HG03060 (cell line): Measurements from ENCODE around the gene UQCRQ.

ENCODE experiments used
- ATAC-seq: cut with Tn5 transposase; IDR thresholded peaks from one replicate; pipeline ENCODE4 v1.9.1; 2021; ENCODE audit warnings: low read depth, moderate number of reproducible peaks; ENCODE audit not compliant: unreplicated experiment

Gene UQCRQ

DNA sequence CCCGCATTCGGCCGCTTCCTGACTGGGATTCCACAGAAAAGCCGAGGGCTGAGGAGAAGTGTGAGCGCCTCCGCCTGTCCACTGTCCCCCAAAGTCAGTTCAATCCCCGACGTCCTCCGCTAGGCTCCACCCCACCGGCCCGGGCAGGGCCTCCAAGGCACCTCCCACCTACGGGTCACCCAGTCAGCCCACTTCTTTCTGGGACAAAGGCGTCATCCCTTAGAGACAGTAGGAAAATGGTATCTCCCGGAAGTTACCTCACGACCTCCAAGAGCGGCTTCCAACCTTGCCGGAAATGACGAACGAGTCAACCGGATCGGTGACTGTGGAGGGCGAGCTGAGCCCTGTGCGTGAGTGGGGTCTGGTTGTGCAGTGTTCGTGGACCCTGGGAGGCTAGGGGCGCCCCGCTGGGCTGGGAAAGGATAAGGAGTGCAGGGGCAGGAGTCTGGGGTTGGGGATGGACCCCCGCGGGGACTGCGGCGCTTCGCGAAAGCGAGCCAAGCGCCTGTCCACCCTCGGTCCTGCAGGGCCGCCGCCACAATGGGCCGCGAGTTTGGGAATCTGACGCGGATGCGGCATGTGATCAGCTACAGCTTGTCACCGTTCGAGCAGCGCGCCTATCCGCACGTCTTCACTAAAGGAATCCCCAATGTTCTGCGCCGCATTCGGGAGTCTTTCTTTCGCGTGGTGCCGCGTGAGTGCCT, at the start of gene UQCRQ, which contains the start of gene GDF9:
Gene UQCRQ (plus strand): TSS at position 301 of the 704 bp plus-strand sequence. CDS start 240 bp downstream, at position 541.
Gene GDF9 (minus strand): TSS at position 128 of the 704 bp plus-strand sequence. CDS start 1,936 bp downstream, outside the sequence.
- ATAC-seq = peak; percentile 94

DNA sequence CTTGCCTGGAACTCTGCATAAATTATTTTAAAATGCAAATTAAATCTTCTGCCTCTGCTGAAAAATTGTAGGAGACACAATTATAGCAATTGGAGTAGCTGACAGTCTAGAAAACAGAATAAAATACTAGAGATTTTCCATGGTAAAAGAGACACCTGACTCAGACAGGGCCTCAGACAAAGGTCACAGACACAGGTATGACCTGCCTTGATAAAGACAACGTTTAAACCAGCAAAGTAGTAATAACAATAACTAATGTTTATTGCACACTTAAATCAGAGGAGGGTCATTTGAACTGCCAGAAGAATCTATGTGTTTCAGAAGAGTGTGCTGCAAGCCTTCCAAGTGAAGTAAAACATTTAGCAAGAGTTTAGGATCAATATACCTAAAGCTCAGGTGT, 49.4 kb upstream of the UQCRQ start:
- ATAC-seq = no peak

DNA sequence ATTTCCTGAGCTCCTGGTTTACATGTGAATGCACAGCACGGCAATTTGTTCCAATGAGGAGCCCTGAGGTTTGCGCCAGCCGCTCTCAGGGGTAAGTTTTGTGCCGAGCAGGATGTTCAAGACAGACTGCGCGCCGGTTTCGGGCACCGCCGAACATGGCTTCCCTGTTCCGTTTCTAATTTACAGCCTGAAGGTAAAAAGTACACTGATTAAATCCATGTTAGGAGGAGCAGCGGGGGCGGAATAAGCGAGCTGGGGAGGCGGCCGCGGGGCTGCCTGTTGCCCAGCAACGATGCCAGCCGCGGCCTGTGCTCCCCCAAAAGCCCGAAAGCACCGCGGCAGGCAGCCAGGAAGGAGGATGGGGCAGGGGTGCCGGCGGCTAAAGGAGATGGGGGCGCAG, 47.0 kb upstream of the UQCRQ start:
- no peak for ATAC-seq

DNA sequence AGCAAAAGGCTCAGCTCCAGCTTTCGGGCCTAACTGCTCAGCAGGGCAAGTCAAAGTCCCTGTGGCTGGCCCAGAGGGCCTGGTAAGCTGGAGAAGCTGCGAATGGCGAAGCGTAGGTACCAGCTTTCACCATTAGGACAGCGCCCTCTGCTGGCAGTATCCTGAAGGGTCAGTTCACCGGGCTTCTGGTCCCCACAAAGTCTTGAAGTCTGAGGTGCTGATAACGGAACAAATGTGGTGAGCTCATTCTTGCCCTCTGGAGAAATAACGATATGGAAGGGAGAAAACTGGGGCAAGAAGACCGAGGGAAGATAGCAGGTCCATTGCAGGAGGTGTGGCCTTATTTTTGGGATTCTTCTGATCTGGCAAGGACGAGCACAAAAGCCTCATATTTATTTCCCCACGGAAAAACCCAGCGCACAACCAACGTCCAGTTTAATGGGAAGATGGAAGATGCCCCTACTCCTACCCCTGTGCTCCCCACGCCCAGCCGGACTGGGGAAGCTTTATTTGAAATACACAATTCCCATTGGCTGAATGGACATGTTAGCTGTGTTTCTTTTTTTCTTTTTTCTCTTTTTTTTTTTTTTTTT, 46.2 kb upstream of the UQCRQ start:
- no peak for ATAC-seq

DNA sequence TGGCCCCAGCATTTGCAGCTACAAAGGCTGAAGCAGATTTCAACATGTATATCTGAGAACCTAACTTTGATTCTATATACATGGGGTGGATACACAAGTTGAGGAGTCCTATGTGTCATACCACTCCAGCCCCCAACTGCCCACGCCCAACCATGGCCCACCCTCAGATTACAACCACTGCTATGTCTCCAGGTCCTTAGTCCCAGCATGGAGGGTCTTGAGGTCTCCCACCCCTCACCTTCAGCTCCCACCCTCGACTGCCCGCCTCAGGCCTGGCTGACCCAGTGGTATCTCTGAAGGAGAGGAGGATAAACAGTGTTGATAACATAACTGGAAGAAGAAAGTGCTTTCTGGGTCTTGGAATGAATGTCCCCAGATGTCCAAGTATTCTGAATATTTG, 45.1 kb upstream of the UQCRQ start:
- ATAC-seq = no peak

DNA sequence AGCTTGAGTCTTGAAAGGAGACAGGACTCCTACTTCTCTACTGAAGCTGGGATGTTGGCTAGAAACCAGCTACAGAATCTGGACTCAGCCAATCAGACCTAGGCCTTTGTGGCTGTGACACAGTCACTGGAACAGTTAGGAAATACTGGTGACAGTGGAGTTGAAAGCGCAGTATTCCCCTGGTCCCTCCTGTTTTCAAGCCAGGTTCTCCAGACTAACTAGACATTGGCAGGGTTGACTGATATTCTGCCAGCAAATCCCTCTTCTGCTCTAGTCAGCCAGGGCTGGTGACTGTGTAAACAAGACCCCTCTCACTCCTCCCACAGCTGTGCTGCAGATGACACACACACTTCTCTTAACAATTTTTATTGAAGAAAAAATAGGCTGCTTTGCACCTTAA, 44.7 kb upstream of the UQCRQ start:
- no peak for ATAC-seq

DNA sequence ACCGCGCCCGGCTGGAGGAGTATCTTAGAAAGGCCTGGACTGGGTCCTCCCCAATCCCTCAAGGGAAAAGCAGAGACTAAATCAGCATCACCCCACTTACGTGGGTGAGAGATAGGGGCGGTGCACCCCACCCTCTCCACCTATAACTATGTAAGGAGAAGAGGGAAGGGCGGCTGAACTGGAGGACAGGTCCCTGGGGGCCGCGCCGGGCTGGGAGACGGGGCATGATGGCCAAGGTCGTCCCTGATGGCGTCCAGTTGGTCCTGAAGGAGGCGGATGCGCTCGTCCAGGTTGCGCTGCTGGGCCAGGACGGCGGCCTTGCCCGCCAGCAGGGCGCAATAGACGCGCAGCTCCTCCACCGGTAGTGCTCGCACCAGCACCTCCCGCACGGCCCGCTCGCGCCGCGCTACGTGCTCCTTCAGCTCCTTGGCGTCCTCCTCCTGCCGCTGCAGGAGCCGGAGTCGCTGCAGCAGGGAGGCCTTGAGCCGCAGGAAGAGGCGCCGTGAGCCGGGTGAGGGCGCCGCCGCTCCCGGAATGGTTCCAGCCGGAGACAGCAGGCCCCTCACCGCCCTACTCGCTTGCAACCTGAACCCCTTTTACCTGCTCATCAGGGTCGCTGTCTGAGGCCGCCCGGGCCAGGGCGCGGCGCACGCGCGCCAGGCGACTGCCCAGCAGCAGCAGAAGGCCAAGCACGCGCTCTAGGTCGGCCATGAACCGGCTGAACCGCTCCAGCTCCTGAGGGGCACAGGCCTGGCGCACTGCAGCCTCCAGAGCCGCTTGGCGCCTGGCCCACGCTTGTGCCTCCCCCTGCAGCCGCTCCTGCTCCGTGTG, 43.6 kb upstream of the UQCRQ start:
- ATAC-seq = no peak

DNA sequence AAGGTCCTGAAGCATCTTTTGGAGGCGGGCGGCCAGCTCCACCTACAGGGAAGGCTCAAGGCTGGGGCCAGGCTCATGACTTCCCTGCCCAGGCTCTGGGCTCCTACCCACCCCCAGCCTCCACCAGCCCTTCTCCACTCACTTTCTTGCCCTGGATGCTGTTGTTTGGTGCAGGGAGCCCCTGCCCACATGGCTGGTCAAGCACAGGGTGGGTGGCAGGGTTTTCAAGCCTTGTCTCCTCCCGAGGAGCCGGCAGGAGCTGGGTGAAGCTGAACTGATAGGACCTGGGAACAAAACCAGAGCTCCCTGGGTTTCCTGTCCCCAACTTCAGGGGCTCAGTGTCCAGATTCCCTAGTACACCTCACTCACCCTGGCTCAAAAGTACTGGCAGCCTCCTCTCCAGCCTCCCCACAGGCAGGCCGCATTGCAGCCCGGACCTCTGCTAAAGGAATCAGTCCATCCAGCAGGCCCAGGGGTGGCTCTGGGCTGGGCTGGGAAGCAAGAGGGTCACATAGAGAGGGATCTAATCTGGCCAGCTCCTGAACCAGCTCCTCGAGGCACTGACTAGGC, 42.9 kb upstream of the UQCRQ start:
- no peak for ATAC-seq

DNA sequence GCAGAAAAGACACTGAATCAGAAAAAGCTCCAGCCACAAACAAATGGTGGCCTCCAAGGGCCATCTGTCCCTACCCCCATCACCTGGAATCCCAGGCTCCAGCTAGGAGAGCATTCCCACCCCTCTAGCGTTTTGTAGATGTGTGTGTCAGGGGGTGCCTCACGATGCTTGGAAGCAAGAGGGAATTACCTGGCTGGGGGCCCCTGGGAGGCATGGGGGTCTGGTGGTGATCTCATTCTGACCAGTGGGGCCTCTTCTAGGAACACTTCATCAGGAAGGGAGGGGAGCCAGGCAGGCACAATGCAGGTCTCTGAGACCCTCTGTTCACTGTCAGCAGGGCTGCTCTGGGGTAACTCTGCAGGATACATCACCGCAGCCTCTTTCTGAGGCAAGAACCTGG, 42.0 kb upstream of the UQCRQ start:
- no peak for ATAC-seq

DNA sequence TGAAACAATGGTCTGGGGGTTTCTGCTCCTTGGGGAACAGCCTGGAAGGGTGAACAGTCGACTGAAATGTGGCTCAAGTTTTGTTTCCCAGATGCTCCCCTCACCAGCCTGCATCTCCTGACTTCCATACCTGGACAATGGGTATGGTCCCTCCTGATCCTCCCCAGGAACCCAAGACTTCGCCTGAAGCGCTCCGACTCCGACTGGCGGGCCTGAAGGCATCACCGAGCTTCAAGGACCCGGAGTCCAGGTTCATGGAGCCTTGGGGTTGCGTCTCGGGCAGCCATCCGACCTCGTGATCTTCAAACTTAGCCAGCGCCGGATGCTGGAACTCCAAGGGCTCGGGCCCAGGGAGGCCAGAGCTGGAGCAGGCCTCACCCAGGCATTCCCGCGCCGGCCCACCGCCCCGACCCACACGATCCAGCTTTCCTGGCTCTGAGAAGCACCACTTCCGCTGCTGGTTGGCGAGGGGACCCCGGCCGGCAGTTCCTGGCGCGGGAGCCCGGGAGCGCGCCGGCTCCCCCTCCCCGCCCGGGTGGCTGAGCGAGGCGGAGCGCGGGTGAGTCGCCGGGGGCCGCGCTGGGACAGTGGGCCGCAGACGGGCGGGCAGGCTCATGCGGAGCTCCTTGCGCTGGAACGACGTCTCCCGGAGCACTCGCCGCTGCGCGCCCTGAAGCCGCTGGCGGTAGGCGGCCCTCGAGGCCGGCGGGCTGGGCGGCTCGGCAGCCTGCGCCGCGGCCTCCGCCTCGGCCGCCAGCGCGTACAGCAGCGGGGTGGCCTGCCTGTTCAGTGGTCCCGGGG, 41.2 kb upstream of the UQCRQ start:
- no peak for ATAC-seq

DNA sequence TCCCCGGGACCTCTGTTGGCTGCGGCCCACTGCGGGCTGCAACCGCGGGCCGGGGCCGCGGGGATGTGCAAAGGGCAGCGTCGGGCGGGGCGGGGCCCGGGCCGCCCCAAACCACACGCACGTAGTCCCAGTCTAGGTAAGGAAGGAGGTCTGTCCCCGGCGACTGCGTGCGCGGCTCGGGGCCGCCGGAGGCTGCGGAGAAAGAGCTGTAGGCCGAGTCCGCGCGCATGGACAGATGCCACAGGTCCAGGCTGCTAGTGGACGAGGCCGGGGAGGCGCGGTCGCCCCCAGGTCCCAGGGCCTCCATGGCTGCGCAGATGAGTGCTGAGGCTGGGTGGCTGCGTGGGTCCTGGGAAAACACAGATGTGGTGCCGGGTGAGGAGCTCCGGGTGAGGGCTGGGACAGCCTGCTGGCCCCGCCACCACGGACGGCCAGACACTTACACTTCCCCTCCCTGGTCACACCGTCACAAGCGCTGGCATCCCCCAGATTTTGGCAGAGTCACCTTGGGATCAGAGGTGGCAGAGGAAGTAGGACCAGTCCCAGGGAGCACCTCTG, 40.5 kb upstream of the UQCRQ start:
- no peak for ATAC-seq

DNA sequence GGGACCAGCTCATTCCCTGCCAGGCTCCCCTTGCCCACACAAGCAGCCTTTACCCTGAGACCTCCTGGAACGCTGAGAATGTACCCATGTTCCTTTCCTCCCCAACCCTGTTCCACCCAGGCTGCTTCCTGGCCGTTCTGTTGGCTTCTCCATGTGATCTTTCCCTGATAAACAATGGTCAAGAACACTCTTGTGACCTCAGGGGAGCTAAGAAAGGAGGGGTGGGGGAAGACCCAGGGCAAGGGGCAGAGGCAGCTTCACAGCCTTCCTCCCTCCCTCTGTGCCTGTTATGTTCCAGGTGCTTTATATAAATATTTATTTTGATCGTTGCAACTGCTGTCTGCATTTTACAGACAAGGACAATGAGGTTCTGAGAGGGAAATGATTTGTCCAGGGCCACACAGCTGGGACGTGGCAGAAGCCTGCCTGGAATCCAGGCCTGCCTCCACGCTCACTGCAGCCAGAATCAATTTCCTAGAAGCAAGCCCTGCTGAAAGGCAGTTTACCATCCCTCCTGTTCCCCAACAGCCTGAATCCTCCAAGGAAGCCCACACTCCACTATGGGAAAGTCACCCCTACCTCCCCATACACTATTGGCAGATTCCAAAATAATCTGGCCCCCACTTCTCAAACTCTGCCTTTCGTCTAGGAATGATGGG, 39.9 kb upstream of the UQCRQ start:
- ATAC-seq = no peak

DNA sequence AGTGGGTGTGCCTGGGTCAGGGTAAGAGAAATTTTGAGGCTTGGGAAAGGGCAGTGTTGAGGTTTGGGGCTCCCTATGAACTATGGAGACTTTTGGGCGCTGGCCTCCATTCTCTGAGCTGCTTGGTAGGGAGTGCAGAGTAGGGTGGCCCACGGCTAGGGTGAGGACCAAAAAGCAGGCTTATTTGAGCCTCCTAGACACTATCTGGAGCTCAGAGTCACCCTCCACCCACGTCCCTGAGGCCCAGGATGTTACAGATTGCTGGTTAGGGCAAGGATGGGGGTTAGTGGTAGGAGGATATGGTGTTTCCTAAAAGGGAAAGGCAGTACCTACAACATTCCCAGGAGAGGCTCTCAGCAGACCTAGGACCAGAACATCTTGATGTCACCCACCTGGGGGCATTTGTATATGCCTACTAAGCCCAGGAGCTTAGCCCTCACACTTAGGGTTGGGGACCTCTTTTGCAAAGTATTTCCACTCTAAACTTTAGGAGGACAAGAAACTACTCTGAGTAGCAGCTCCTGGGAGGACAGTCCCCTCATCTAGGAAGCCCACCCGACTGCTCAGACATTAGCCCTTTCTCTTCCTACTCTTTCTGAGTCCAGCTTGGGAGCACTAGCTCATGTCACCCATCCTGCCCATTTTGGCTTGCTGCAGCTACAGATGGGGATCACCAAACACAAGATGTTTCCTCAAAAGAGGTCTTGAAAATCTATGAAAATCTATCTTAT, 38.3 kb upstream of the UQCRQ start:
- no peak for ATAC-seq

DNA sequence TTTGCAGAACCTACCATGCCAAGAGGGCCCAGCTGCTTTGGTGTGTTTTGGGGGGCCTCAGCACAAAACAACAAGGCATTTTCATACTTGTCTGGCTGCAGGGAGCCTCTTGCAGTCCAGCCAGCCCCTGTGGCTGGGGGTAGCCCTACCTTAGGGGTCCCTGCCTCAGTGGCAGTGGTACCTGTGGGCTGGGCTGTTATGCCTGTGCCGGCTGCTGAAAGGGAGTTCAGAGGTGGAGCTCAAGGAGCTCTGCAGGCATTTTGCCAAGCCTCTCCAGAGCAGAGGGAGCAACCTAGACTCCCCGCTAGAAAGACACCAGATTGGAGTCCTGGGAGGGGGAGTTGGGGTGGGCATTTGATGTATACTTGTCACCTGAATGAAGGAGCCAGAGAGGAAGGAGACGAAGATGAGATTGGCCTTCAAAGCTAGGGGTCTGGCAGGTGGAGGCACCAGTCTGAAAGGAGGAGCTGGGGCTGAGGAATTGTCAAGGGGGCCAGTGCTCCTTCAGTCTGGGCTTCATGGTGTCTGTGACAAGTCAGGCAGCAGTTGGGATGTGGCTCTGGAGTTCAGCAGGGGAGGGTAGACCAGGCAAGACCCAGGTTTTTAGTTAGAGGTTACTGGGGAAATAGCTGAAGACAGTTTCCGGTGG, 37.5 kb upstream of the UQCRQ start:
- ATAC-seq = no peak

DNA sequence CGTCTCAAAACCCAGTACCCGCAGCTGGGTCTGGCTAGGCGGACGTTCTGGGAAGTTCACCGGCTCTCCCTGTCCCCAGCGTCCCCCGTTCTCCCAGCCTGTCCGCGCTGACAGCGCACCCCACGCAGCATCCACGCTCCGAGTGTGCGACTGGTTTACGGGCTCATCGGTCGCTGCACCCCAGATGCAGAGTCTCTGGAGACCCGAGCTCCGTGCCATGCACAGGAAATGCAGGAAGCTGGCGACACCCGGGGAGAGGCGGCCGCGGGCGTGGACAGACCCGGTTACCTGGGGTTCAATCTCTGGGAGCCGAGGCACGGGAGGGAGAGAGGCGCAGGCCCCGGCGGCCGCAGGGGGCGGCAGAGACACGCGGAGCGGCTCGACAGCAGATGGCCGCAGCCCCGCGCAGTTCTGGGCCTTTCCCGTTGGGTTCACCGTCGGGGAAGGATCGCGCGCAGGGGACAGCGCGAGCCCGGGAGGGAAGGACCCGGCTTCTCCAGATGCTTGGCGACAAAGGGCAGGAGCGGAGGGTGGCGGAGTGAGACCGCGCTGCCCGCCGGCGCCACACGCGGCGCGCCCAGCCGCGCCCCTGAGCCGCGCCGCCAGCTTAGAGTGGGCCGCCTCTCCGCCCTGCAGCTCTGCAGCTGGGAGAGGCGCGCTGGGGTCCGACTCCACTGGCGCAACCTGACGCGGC, 36.6 kb upstream of the UQCRQ start:
- ATAC-seq = no peak

DNA sequence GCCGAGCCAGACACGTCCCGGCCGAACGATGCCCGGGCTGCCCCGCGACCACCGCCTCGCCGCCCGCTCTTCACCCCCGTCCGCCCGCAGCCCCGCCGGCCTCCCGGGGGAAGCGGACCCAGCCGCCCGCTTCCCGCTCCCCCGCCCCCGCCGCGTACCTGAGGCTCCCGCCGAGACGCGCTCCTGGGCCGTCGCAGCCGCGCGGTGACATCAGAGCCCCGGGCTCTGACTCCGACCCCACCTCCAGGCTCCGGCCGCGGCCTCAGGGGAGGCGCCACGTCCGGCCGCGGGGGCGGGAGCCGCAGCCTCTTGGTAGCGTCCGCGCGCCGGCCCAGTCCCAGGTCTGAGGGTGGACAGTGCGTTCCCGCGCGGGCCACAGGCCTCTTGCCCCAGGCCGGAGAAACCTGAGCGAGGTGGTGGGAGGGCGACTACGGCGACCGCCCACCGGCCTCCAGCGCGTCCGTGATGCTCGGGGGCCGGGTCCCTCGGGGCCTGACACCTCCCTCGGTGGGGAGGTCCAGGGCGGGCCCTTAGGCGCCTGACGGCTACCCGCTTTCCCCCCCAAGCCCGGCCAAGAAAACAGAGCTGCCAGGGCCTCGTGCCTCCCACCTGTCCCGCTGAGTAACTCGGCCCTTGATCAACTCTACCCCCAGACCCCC, 35.9 kb upstream of the UQCRQ start, which contains the start of gene SHROOM1:
Gene SHROOM1 (minus strand): TSS at position 212 of the 659 bp plus-strand sequence. CDS start 4,507 bp downstream, outside the sequence.
- no peak for ATAC-seq
